RWPE2 (cell line): ENCODE measurements around the gene WHRN.

Experiments
- ATAC-seq: fragments of 200-7000 bp; cut with Tn5 transposase; 3 replicates; pipeline ENCODE4 v1.9.1; 2021; ENCODE audit warnings: low read depth
- DNase-seq: peaks from one replicate; pipeline ENCODE4 v3.0.0-alpha.2; 2020; ENCODE audit warnings: low spot score
- H3K27ac ChIP-seq: fragments of 450-650 bp; 2 replicates; pipeline ENCODE4 v1.5.1; 2017; ENCODE audit warnings: mild to moderate bottlenecking; ENCODE audit not compliant: poor library complexity, severe bottlenecking
- H3K27me3 ChIP-seq: fragments of 250-450 bp; sonication (Bioruptor Pico); 2 replicates; pipeline ENCODE4 v1.5.1; 2021; ENCODE audit warnings: mild to moderate bottlenecking, moderate library complexity; ENCODE audit not compliant: insufficient read depth, poor library complexity, severe bottlenecking
- H3K36me3 ChIP-seq: fragments of 250-450 bp; sonication (Bioruptor Pico); 2 replicates; pipeline ENCODE4 v1.5.1; 2020; ENCODE audit warnings: low read depth, mild to moderate bottlenecking, moderate library complexity
- H3K4me1 ChIP-seq: fragments of 250-450 bp; sonication (Bioruptor Pico); 2 replicates; pipeline ENCODE4 v1.5.1; 2021; ENCODE audit warnings: mild to moderate bottlenecking, moderate library complexity; ENCODE audit not compliant: insufficient read depth, poor library complexity, severe bottlenecking
- H3K4me3 ChIP-seq: fragments of 250-450 bp; sonication (Bioruptor Pico); 2 replicates; pipeline ENCODE4 v1.5.1; 2021; ENCODE audit warnings: mild to moderate bottlenecking, moderate library complexity; ENCODE audit not compliant: severe bottlenecking
- H3K9me3 ChIP-seq: fragments of 250-450 bp; sonication (Bioruptor Pico); 2 replicates; pipeline ENCODE4 v1.5.1; 2021; ENCODE audit warnings: mild to moderate bottlenecking, moderate library complexity; ENCODE audit not compliant: severe bottlenecking
- TF ChIP-seq, protein P1 (sequence below): fragments of 450-650 bp; IDR thresholded peaks from one replicate; pipeline ENCODE4 v1.5.1; 2017; ENCODE audit warnings: mild to moderate bottlenecking, moderate library complexity; ENCODE audit not compliant: poor library complexity, severe bottlenecking

WHRN gene

DNA sequence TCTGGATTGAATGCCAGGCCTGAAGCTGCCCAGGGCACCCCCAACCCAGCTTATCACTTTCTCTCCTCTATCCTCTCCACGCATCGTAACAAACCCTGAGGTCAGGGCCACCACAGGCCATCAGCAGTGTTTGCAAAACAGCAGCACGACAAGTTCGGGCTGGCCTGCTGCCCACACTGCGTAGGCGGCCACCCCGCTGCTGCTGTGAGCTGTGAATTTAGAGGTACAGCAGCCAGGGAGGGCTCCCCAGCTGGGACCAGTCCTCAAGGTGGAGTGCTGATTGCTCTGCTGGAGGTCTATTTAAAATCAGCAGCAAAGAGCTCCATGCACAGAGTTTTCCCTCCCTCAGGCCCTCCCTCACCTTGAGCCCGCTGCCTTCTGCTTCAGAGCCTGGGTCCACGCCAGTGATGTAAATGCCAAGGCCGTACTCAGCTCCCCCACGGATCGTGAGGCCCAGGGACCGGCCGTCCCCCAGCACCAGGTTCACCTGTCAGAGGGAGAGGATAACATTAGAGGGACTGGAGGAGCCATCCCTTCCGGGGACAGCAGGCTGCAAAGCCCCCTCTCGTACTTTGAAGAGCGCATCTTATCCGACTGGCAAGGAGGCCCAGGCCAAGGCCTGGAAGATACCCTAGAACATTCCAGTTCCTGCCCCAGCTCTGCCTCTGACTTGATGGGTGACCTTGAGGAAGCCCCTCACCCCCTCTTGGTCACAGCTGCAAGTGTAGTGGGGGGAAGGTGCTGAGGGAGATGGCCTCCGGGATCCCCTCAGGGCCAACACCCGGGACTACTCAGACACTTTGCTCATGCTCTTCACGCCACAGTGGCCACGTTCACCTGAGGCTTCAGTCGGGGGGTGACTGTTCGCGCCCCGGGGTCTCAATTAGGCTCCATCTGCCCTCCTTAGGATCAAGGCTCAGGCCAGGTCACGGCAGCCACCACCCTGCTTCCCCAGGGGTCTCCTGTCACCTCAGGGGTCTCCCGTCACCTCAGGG lies 39.1 kb downstream of the WHRN start:
- no peak overlapping the region for H3K27ac ChIP-seq
- no peaks in the 10 kb centered on the region for H3K4me1 ChIP-seq
- TF ChIP-seq, protein P1, sequence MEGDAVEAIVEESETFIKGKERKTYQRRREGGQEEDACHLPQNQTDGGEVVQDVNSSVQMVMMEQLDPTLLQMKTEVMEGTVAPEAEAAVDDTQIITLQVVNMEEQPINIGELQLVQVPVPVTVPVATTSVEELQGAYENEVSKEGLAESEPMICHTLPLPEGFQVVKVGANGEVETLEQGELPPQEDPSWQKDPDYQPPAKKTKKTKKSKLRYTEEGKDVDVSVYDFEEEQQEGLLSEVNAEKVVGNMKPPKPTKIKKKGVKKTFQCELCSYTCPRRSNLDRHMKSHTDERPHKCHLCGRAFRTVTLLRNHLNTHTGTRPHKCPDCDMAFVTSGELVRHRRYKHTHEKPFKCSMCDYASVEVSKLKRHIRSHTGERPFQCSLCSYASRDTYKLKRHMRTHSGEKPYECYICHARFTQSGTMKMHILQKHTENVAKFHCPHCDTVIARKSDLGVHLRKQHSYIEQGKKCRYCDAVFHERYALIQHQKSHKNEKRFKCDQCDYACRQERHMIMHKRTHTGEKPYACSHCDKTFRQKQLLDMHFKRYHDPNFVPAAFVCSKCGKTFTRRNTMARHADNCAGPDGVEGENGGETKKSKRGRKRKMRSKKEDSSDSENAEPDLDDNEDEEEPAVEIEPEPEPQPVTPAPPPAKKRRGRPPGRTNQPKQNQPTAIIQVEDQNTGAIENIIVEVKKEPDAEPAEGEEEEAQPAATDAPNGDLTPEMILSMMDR: no peak
- DNase-seq: no peak
- ATAC-seq: no peak
- H3K36me3 ChIP-seq: no peaks in the 10 kb centered on the region
- no peaks in the 10 kb centered on the region for H3K27me3 ChIP-seq
- no peaks in the 10 kb centered on the region for H3K9me3 ChIP-seq
- no peak overlapping the region for H3K4me3 ChIP-seq

DNA sequence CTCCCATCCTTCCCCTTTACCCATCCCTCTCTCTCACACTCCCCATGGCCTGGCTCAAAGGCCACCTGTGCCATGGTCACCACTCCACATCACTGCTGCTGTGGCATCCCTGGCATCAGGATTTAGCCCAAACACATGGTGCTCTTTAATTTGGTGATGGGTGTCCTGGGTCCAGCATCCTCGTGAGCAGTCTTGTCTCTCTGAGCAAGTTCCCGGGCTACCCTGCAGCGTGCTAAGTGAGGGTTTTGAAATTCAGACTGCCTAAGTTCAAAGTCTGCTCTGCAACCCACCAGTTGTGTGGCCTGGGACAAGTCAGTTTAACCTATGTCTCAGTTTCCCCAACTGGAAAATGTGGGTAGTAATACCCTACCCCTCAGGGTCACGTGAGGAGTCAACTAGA lies 39.9 kb downstream of the WHRN start:
- no peaks in the 10 kb centered on the region for H3K4me1 ChIP-seq
- TF ChIP-seq, protein P1: no peak
- H3K27me3 ChIP-seq: no peaks in the 10 kb centered on the region
- no peaks in the 10 kb centered on the region for H3K36me3 ChIP-seq
- H3K27ac ChIP-seq: no peak overlapping the region
- ATAC-seq (no peak), DNase-seq (no peak)
- H3K4me3 ChIP-seq: no peak overlapping the region
- H3K9me3 ChIP-seq: no peaks in the 10 kb centered on the region

DNA sequence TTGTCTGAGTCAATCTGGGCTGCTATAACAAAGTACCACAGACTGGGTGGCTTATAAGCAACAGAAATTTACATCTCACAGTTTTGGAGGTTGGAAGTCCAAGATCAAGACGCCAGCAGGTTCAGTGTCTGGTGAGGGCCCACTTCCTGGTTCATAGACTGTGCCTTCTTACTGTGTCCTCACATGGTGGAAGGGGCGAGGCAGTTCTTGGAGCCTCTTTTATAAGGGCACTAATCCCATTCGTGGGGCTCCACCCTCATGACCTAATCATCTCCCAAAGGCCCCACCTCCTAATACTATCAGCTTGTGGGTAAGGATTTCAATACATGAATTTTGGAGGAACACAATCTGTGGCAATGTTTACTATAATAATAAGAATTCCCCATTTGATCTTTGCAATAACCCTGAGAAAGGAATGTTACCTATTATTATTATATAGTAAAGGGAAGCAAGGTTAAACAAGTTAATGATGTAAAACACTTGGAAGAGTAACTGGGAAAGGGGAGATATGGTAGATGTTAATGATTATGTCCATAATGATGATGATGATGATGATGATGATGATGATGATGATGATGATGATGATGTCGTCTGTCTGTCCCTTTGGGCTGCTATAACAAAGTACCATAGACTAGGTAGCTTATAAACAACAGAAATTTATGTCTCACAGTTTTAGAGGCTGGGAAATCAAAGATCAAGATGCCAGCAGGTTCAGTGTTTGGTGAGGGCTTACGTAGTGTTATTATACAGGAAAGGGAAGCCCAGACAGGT lies 40.8 kb downstream of the WHRN start:
- Histone ChIP-seq H3K9me3 (no peaks in the 10 kb centered on the region), H3K4me3 (no peak overlapping the region), H3K4me1 (no peaks in the 10 kb centered on the region), H3K27me3 (no peaks in the 10 kb centered on the region), H3K27ac (no peak overlapping the region), H3K36me3 (no peaks in the 10 kb centered on the region)
- no peak for ATAC-seq
- no peak for DNase-seq
- TF ChIP-seq, protein P1: no peak

DNA sequence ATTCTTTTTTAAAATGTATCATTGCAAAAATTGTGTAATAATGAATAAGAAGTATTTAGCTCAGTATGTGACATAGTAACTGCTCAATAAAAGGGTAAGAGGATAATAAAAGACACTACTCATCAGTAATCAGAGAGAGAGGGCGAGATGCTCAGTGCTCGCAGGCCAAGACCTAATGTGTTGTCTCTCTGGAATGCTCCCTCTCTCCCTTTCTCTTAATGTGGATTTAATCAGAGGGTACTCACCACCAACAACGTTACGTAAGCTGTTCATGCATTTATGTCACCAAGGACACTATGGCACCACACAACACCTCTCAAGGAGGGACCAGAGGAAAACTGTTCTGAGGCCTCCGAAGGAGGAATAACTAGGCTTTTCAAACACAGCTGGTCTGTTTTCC lies 42.5 kb downstream of the WHRN start:
- H3K4me3 ChIP-seq: no peak overlapping the region
- no peak for DNase-seq
- H3K36me3 ChIP-seq: no peaks in the 10 kb centered on the region
- H3K27ac ChIP-seq: no peak overlapping the region
- H3K4me1 ChIP-seq: no peaks in the 10 kb centered on the region
- TF ChIP-seq, protein P1: no peak
- no peaks in the 10 kb centered on the region for H3K9me3 ChIP-seq
- no peak for ATAC-seq
- H3K27me3 ChIP-seq: no peaks in the 10 kb centered on the region
